VCaP (cell line): ENCODE measurements around the gene WDR4.
"Not testable (repeated sequence)": the region's sequence is repeated elsewhere in the genome, so short reads cannot be mapped to it uniquely, and the experiment has no call there.

Experiments
- H3K27ac ChIP-seq: fragments of 450-650 bp; 2 replicates; pipeline ENCODE4 v1.5.1; 2017
- TF ChIP-seq, protein P1 (sequence below): fragments of 450-650 bp; conservative IDR thresholded peaks from 2 replicates; pipeline ENCODE4 v1.5.1; 2017; ENCODE audit warnings: mild to moderate bottlenecking, moderate library complexity

The WDR4 gene

DNA sequence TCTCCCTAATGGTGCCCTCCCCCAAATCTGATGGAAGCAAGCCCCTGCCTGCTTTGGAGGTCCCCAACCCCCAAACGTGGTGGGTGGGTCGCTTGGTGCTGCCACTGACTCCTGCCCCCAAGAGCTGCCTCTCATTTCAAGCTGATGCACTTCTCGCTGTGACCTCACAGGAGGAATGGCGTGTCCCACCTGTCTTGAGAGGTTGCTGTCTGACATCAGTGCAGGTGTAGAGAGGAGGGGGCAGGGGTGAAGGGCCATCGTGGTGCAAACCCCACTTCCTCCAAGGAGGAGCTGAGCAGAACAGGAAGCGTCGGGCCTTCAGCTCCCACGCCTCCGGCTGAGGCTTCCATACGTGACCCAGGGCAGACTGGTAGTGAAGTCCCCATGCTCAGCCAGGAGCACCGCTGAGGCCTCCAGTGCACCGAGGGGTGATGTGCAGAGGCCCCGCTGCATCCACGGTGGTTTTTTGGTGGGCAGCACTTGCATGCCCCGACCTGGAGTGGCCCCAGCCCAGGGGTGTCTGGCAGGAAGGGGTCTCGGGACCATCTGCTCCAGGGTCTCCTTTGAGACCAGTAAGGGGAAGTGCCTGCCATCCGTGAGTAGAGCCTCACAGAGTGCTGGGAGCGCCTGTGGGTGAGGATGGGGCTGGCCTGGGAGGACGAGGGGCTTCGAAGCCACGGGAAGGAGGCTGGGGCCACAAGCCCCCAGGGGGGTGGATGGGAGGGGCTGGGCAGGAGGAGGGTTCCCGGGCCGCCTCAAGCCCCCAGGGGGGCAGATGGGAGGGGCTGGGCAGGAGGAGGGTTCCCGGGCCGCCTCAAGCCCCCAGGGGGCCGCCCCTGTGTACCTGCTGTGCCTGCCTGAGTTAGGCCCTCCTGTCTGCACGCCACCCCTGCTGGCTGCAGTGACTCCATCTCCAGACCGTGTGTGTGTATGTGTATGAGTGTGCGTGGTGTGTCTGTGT is 39.8 kb downstream of the WDR4 start:
- TF ChIP-seq, protein P1, sequence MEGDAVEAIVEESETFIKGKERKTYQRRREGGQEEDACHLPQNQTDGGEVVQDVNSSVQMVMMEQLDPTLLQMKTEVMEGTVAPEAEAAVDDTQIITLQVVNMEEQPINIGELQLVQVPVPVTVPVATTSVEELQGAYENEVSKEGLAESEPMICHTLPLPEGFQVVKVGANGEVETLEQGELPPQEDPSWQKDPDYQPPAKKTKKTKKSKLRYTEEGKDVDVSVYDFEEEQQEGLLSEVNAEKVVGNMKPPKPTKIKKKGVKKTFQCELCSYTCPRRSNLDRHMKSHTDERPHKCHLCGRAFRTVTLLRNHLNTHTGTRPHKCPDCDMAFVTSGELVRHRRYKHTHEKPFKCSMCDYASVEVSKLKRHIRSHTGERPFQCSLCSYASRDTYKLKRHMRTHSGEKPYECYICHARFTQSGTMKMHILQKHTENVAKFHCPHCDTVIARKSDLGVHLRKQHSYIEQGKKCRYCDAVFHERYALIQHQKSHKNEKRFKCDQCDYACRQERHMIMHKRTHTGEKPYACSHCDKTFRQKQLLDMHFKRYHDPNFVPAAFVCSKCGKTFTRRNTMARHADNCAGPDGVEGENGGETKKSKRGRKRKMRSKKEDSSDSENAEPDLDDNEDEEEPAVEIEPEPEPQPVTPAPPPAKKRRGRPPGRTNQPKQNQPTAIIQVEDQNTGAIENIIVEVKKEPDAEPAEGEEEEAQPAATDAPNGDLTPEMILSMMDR, result no peak
- H3K27ac ChIP-seq, result no peak overlapping the region

DNA sequence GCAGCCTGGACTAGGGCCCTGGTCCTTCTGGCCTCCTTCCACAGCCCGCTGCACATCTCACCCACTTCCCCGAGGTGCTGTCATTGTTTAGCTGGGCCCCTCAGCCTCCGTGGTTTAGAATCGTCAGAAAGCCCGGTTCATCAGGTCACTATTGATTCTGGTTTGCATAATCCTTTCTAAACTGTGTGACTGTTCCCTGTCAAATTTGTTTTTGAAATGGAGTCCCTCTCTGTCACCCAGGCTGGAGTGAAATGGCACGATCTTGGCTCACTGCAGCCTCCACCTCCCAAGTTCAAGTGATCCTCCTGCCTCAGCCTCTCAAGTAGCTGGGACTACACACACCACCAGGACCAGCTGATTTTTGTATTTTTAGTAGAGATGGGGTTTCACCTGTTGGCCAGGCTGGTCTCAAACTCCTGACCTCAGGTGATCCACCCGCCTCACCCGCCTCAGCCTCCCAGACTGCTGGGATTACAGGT is 41.1 kb downstream of the WDR4 start:
- H3K27ac ChIP-seq, result not testable (repeated sequence)

DNA sequence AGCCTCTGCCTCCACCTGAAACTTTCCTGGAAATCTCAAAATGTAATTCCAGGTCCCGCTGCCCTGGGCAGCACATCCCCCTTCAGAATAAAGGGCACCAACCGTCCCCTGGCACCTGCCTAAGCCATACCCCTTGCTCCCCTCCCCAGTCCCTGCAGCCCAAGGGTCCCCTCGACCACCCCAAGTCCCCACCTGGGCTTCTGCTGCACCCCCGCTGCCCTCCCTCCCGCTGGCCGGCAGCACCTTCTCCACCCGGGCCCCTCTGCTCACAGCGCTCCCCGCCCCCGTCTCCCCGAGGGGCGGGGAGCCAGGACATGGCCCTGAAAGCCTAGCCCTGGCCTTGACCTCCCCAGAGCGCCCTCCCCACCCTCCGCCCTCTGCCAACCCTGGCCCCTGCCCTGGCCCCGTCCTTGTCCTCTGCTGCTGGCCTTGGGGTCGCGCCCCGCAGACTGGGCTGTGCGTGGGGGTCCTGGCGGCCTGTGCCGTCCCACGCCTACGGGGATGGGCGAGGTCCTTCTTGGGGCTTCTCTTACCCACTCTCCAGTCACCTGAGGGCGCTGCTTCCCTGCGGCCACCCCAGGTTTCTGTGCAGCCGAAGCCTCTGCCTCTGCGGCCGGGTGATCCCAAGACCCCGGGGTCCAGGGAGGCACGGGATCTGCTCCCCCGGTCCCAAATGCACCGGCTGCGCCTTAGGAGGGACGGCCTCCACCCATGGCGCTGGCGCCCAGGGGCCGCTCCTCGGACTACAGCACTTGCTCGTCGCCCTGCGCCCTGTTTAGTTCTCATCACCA is 41.7 kb downstream of the WDR4 start:
- TF ChIP-seq, protein P1, result no peak
- no peak overlapping the region for H3K27ac ChIP-seq

DNA sequence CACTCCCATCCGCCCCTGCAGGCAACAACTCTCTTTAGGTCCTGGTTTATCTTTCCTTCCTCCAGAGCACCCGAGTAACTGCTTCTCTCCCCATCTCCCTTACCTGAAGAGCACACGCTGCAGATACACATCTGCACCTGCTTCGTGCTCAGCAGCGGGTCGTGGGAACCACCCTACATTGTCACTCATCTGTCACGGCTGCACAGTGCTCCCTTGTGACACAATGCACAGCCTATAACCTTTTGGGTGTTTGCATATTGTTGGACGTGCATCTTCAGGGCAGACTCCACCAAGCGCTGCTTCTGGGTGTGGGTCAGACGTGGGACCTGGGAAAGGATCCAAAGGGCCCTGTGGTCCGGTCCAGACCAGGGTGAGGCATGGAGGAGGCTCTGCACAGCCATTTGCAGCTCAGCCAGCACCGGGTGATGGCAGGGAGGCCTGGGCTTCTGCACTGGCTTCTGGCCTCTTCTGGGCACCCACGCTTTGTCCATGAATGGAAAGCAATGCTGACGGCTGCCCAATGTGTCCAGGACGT is 42.5 kb downstream of the WDR4 start:
- TF ChIP-seq, protein P1, result no peak
- H3K27ac ChIP-seq, result no peak overlapping the region

DNA sequence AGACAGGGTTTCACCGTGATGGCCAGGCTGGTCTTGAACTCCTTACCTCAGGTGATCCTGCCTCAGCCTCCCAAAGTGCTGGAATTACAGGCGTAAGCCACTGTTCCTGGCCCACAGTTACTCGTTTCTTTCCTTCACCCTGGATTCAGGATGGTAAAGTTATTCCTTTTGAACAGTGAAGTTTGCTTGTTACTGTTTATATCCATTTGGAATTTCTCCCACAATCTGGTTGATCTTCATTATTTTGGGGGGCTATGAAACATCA is 43.0 kb downstream of the WDR4 start:
- TF ChIP-seq, protein P1, result no peak
- no peak overlapping the region for H3K27ac ChIP-seq

DNA sequence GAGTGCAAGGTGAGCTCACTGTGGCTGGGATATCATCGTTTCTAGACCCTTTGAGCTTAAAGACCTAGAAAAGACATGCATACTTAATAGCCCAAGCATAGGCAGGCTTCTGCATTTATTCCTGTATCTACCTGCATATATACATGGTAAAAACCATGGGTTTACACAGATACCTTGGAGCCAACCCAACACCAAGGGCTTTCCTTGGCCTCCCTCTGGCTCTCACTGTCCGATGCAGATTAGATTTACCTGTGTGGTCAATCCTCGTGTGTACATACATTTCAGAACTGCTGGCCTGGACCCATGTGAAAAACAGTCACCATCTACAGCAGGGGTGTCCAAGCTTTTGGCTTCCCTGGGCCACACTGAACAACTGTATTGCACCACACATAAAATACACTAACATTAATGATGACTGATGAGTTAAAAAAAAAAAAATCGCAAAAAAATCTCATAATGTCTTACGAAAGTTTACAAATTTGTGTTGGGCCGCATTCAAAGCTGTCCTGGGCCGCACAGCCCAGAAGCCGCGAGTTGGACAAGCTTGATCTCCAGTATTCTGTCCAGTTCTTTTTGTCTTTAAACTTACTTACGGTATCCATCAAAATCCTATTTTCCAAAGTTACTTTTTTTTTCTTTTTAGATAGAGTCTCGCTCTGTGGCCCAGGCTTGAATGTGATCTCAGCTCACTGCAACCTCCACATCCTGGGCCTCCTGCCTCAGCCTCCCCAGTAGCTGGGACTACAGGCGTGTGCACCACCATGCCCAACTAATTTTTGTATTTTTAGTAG is 43.5 kb downstream of the WDR4 start:
- H3K27ac ChIP-seq, result no peak overlapping the region

DNA sequence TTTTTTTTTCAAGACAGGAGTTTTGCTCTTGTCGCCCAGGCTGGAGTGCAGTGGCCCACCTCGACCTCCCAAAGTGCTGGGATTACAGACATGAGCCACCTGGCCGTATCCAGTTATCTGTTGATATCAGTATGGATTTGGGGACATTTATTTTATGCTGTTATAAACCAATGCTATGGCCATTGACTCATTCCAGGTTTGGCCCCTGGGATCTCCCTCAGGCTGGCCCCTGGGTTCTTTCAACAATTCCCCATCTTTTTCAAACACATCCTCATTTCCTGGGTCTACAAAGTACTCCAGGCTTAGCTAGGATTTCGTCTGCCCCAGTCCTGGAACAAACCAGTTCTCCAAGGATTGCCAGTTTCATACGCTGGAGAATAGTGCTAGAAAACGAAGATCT is 44.1 kb downstream of the WDR4 start:
- no peak overlapping the region for H3K27ac ChIP-seq
- TF ChIP-seq, protein P1, result no peak

More for the DNA sequence above, 43.5 kb downstream of the WDR4 start:
- TF ChIP-seq, protein P1, result no peak
